ENCODE results near the gene RPL37. TPM values are rescaled to one million over a fixed set of nuclear protein-coding genes. Genes with fewer than 3 reads are reported as not detected.

Gene RPL37
- total RNA-seq, 1 donor from 2014 or later: 965 TPM

- DNase-seq: no peak
- H3K4me1 ChIP-seq: no peaks in the 10 kb centered on the region
- no peaks in the 10 kb centered on the region for H3K36me3 ChIP-seq
- no peaks in the 10 kb centered on the region for H3K27me3 ChIP-seq (ENCODE audit: low read depth)
- no peaks in the 10 kb centered on the region for H3K9me3 ChIP-seq
- H3K4me3 ChIP-seq: no peak overlapping the region
- intact Hi-C loops (cut with DNase I): no loop called here
- ATAC-seq: no peak
- H3K27ac ChIP-seq: no peak overlapping the region
- TF ChIP-seq, protein P1, sequence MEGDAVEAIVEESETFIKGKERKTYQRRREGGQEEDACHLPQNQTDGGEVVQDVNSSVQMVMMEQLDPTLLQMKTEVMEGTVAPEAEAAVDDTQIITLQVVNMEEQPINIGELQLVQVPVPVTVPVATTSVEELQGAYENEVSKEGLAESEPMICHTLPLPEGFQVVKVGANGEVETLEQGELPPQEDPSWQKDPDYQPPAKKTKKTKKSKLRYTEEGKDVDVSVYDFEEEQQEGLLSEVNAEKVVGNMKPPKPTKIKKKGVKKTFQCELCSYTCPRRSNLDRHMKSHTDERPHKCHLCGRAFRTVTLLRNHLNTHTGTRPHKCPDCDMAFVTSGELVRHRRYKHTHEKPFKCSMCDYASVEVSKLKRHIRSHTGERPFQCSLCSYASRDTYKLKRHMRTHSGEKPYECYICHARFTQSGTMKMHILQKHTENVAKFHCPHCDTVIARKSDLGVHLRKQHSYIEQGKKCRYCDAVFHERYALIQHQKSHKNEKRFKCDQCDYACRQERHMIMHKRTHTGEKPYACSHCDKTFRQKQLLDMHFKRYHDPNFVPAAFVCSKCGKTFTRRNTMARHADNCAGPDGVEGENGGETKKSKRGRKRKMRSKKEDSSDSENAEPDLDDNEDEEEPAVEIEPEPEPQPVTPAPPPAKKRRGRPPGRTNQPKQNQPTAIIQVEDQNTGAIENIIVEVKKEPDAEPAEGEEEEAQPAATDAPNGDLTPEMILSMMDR (IDR thresholded peaks at IDR 0.05): no peak
Measured at GRCh38 chr5:40813698-40814281, 21.2 kb downstream of the RPL37 start.

- intact Hi-C loops (cut with DNase I): no loop called here
- Histone ChIP-seq H3K4me3 (no peak overlapping the region), H3K27me3 (ENCODE audit: low read depth) (no peaks in the 10 kb centered on the region), H3K36me3 (no peaks in the 10 kb centered on the region), H3K4me1 (no peaks in the 10 kb centered on the region), H3K27ac (no peak overlapping the region), H3K9me3 (no peaks in the 10 kb centered on the region)
- TF ChIP-seq, protein P1 (IDR thresholded peaks at IDR 0.05): no peak
- no peak for DNase-seq
- no peak for ATAC-seq
Measured at GRCh38 chr5:40812125-40812524, 22.9 kb downstream of the RPL37 start.

DNA sequence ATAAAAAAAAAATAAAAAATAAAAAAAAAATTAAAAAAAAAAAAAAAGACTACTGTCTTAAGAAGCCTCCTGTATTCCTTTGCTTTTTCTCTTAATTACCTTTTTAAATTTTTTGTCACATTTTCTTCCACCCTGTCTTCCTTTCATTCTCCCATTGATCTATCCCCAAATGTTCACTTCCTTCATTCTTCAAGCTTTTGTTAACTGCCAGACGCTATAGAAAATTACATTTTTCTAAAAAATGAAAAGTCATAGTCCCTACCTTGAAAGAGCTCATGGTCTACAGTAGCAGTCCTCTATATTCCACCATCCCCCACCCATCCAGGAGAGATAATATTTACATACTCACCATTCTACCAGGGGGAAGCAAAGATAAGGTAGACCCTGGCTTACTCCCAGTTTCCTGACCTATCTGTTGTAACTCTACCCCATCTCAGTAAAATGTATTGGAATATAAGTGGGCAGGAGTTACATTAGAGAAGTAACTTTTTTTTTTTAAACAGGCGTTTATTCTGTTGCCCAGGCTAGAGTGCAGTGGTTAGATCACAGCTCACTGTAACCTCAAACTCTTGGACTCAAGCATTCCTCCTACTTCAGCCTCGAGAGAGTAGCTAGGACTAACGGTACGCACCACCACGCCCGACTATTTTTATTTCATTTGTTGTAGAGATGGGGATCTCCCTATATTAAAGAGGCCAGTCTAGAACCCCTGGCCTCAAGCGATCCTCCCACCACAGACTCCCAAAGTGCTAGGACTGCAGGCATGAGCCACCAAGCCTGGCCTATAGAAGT is 33.1 kb downstream of the RPL37 start:
- H3K4me3 ChIP-seq: no peak overlapping the region
- peaks cover 7% of the 10 kb centered on the region for H3K4me1 ChIP-seq
- TF ChIP-seq, protein P1 (IDR thresholded peaks at IDR 0.05): no peak
- H3K27ac ChIP-seq: no peak overlapping the region
- intact Hi-C loops (cut with DNase I): no loop called here
- H3K9me3 ChIP-seq: no peaks in the 10 kb centered on the region
- H3K27me3 ChIP-seq (ENCODE audit: low read depth): no peaks in the 10 kb centered on the region
- ATAC-seq (no peak), DNase-seq (no peak)
- H3K36me3 ChIP-seq: no peaks in the 10 kb centered on the region

DNA sequence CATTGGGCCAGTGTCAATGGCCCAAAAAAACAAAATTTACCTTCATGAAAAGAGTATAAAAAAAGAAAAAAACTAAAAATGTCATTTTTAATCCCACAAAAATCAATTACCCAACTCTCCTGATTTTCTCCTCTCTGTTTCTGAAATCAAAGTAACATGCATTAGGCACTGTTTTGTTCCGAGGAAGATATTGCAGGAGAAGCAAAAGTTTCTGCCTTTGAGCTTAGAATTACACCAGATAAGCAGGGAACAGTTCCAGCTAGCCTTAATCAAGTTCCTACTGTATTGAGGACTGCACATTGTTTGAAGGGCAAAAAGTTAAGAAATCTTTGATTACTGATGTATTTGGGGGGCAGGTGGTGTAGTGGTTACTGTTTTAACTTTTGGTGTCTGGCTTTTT is 35.8 kb downstream of the RPL37 start:
- H3K27me3 ChIP-seq (ENCODE audit: low read depth): no peaks in the 10 kb centered on the region
- H3K4me1 ChIP-seq: peaks cover 25% of the 10 kb centered on the region
- H3K36me3 ChIP-seq: no peaks in the 10 kb centered on the region
- TF ChIP-seq, protein P1 (IDR thresholded peaks at IDR 0.05): no peak
- ATAC-seq: no peak
- H3K4me3 ChIP-seq: peak overlapping the region; percentile 96
- no peak overlapping the region for H3K27ac ChIP-seq
- no peaks in the 10 kb centered on the region for H3K9me3 ChIP-seq
- DNase-seq: no peak
- intact Hi-C loops (cut with DNase I): no loop called here

GRCh38 chr5:40798801-40799210 is 36.2 kb downstream of the RPL37 start:
- ATAC-seq: no peak
- TF ChIP-seq, protein P1 (IDR thresholded peaks at IDR 0.05): no peak
- Histone ChIP-seq H3K27ac (peak overlapping the region; percentile 90), H3K27me3 (ENCODE audit: low read depth) (no peaks in the 10 kb centered on the region), H3K4me3 (peak overlapping the region; percentile 96), H3K4me1 (peaks cover 25% of the 10 kb centered on the region), H3K9me3 (no peaks in the 10 kb centered on the region), H3K36me3 (no peaks in the 10 kb centered on the region)
- intact Hi-C loops (cut with DNase I): no loop called here
- no peak for DNase-seq

All from lower lobe of right lung (tissue), 2 donors.